CMK (cell line): ENCODE measurements around the gene CNDP2.
"Not testable (repeated sequence)": the region's sequence is repeated elsewhere in the genome, so short reads cannot be mapped to it uniquely, and the experiment has no call there.

Experiments
- DNase-seq: peaks from one replicate; pipeline ENCODE4 v3.0.0-alpha.2; 2010; ENCODE audit warnings: low read depth

CNDP2 gene

DNA sequence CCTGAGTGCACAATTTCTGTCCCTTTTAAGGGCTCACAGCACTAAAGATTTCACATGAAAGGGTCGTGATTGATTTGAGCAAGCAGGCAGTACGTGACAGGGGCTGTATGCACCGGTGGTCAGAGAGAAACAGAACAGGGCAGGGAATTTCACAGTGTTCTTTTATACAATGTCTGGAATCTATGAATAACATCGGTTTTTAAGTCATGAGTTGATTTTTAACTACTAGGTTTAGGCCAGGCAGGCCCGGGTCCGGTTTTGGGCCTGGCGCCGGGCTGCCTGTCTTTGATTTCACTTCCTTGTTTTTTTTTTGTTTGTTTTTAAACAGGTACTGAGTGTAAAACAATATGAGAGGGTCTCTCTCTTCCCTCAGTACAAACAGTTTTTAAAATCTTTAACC, 4.6 kb downstream of the CNDP2 start:
- not testable (repeated sequence) for DNase-seq

- DNase-seq = no peak
Observed at GRCh38 chr18:74501386-74501785, 5.2 kb downstream of the CNDP2 start.

GRCh38 chr18:74503137-74503536, 7.0 kb downstream of the CNDP2 start:
- DNase-seq = no peak

- no peak for DNase-seq
Observed at GRCh38 chr18:74505776-74506175, 9.6 kb downstream of the CNDP2 start.

- no peak for DNase-seq
Observed at GRCh38 chr18:74506448-74507084, 10.4 kb downstream of the CNDP2 start.

DNA sequence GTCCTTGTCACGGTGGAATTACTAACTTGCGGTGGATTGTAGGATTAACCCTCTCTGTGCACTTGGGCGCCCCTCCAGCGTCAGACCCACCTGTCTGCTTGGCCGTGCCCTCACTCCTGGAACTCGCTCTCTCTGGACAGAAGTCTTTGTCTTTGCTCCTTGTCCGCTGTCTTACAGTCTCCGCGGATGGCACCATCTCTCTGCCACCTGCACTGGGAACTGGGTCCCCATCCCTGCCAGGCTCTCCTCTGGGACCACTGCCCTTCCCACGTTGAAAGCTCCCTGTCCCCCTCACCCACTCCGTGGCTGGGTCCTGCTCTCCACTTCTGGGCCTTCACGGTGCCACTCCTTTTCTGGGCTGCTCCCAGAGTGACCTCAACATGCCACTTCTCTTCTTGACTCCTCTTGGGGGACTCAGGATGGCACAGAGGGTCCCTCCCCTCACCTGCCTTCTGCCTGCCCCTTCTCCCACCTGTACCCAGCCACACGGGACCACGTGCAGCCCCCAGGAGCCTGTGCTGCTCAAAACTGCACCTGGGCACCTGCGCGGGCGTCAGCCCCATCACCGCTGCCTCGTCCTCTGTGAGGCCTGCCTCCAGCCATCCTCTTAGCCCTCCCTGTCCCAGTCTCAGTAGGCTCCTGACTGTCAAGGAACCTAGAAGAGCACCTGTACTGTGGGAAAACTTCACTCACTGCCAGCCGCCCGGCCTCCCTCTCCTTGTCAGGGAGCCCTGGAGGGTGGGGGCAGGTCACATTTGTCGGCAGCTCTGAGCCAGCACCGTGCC, 11.1 kb downstream of the CNDP2 start:
- no peak for DNase-seq

DNA sequence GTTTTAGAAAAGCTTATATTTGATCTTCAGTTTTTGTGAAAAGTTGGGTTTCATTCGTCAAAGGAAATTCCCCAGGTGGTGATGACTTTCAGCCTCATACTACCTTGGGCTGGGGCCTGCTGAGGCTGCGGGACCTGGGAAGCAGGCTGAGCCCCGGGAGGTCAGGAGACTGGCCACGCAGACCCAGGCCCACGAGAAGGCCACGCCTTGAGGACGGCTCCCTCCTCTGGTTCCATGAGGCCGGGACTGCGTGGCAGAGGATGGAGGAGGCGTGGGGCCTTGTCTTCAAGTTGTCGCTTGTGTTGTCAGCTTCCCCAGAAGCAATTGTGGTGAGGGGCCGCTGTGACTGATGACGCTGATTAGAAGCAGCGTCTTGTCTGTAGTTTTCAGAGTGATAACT, 11.8 kb downstream of the CNDP2 start:
- DNase-seq = peak; percentile 32

- DNase-seq = no peak
Observed at GRCh38 chr18:74508366-74508765, 12.2 kb downstream of the CNDP2 start.

DNA sequence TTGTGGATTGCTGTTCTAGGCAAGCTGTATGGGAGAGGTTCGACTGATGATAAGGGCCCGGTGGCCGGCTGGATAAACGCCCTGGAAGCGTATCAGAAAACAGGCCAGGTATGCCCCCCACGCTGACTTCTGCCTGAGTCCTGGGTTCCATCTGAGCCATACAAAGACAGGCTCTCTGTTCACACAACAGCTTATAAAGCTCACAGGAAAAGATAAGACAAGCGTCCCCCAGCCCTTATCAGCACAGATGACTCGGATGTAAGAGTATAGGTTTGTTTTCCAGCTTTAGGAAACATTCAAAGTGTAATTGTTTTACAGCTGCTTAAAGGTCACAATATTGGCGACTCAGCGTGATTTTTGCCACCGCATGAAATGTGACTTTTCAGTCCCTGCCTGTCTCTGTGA, 12.7 kb downstream of the CNDP2 start:
- no peak for DNase-seq

GRCh38 chr18:74509856-74510769, 13.9 kb downstream of the CNDP2 start:
- DNase-seq = no peak

- DNase-seq = no peak
Observed at GRCh38 chr18:74510770-74511095, 14.6 kb downstream of the CNDP2 start.

GRCh38 chr18:74511823-74512222, 15.7 kb downstream of the CNDP2 start:
- no peak for DNase-seq

DNA sequence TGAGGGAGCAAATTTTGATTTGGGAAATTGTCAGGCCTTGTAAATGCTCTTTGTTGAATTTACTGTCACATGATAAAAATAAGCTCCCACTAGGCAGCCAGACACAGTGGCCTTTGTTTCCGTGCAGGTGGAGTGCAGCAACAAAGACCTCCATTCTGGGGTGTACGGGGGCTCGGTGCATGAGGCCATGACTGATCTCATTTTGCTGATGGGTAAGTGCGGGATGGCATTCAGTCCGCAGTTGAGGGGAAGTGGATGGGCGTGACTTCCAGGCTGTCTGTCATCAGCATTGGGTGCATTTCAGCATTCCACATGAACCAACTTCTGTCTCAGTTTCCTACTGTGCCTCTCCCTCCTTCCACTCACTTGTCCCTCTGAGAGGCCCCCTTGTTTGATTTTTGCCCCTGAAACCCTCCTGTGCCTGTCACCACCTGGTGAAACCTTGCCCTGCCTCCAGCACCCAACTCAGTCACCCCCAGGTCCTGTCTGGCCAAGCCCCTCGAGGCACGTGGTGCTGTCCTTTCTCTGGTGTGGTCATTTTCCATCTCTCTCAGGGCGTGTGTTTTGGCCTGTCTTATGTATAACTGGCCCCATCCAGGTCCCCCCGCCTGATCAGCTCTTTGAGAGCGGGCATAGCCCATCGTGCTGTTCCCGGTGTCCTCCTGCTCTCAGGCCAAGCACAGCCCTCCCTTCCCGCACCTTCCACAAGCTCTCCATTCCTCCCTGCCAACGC, 16.3 kb downstream of the CNDP2 start:
- DNase-seq = no peak

- no peak for DNase-seq
Observed at GRCh38 chr18:74513149-74513882, 17.2 kb downstream of the CNDP2 start.

GRCh38 chr18:74513883-74514205, 17.7 kb downstream of the CNDP2 start:
- no peak for DNase-seq

DNA sequence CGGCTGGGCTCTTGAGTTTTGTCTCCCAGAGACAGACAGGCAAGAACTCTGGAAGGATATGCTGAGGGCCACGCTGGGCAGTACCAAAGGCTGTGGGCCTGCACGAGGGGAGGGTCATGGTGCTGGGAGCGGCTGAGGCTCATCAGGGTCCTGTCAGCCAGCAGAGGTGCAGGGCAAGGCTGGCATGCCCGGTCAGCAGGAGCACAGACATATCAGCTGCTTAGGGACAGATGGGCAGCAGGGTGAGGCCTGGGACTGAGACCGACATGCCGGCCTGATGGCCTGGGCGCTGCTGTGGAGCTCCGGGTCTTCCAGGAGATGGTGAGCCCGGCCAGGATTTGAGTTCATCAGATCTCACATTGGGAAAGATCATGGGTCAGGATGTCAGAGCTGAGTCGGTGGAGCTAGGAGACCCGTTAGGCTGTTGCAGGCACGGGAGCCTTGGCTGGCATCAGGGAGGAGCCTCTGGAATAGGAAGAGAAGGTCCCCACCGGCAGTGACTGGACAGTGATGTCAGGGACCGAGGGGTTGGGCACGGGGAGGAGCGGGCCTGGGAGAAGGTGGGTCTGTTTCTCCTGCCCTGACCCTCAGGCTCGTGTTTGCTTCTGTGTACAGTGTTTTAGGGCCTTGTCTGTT, 18.8 kb downstream of the CNDP2 start:
- no peak for DNase-seq

- DNase-seq = no peak
Observed at GRCh38 chr18:74515620-74516231, 19.6 kb downstream of the CNDP2 start.

DNA sequence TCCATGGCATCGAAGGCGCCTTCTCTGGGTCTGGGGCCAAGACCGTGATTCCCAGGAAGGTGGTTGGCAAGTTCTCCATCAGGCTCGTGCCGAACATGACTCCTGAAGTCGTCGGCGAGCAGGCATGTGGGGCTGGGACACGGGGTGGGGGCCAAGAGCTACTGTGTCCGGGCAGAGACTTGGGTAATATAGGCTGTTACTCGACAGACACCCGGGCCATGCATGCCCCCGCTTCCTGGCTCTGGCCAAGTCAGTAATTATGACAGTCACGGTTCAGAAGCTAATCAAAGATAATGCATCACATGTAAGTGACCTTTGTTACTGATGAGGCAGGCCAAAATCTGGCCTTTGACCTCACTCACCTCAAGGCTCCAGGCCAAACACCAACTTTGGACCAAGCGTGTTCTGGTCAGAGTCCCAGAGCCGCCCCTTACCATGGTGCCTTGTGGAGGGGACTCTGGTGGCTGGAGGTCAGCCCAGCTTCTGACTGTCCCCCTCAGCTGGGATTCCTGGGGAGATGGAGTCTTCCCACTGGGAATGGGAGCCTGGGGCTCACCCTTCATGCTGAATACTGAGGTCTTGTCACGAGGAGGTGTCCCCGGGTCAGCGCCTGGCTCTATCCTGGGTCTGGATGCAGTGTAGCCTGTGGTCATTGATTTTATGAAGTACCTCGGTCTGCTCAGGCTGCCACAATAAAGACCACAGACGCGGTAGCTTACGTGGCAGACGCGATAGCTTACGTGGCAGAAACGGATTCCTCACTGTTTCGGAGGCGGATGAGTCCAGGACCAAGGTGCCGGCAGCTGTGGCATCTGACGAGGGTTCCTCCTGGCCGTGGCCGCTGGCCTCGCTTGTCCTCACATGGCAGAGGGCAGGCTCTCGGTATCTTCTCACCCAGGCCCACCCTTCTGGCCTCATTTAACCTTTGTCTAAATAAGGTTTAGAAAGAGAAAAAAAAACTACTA, 20.4 kb downstream of the CNDP2 start:
- no peak for DNase-seq

DNA sequence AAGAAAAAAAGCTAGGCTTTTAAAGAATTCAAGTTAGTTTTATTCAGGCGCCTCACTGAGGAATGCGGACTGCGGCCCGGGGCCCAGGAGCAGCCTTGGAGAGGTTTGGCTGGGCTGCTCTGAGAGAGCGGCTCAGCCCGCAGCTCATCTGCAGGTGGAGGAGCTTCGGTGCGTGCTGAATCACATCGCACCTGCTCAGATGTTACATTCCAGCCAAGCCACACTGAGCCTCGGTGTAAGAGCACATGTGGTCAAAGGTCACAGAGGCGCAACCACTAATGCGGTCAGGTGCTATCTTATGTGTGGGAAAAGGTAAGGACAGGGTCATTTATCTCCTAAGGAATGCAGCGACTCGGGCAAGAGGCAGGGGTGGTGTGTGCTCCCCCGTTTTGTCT, 21.1 kb downstream of the CNDP2 start:
- DNase-seq = no peak
